ENCODE results near the gene ARHGAP21.
"Not testable (repeated sequence)": the region's sequence is repeated elsewhere in the genome, so short reads cannot be mapped to it uniquely, and the experiment has no call there.

The ARHGAP21 gene

GRCh38 chr10:24650669-24651391, 72.9 kb downstream of the ARHGAP21 start:
- H3K4me3 ChIP-seq (ENCODE audit: low read length): no peak overlapping the region
- no peak for TF ChIP-seq ZNF274 (IDR thresholded peaks at IDR 0.05; ENCODE audit: low read depth, low read length)

GRCh38 chr10:24645784-24646183, 77.9 kb downstream of the ARHGAP21 start:
- no peak overlapping the region for H3K4me3 ChIP-seq (ENCODE audit: low read length)
- no peak for TF ChIP-seq ZNF274 (IDR thresholded peaks at IDR 0.05; ENCODE audit: low read depth, low read length)

GRCh38 chr10:24645022-24645421, 78.7 kb downstream of the ARHGAP21 start:
- TF ChIP-seq ZNF274 (IDR thresholded peaks at IDR 0.05; ENCODE audit: low read depth, low read length): no peak
- H3K4me3 ChIP-seq (ENCODE audit: low read length): no peak overlapping the region

GRCh38 chr10:24643679-24644209, 79.9 kb downstream of the ARHGAP21 start:
- H3K4me3 ChIP-seq (ENCODE audit: low read length): no peak overlapping the region
- TF ChIP-seq ZNF274 (IDR thresholded peaks at IDR 0.05; ENCODE audit: low read depth, low read length): no peak

- no peak overlapping the region for H3K4me3 ChIP-seq (ENCODE audit: low read length)
- TF ChIP-seq ZNF274 (IDR thresholded peaks at IDR 0.05; ENCODE audit: low read depth, low read length): no peak
Measured at GRCh38 chr10:24642921-24643678, 80.6 kb downstream of the ARHGAP21 start.

GRCh38 chr10:24639124-24639523, 84.6 kb downstream of the ARHGAP21 start:
- TF ChIP-seq ZNF274 (IDR thresholded peaks at IDR 0.05; ENCODE audit: low read depth, low read length): no peak
- no peak overlapping the region for H3K4me3 ChIP-seq (ENCODE audit: low read length)

GRCh38 chr10:24625778-24626177, 97.9 kb downstream of the ARHGAP21 start:
- TF ChIP-seq ZNF274 (IDR thresholded peaks at IDR 0.05; ENCODE audit: low read depth, low read length): no peak
- H3K4me3 ChIP-seq (ENCODE audit: low read length): no peak overlapping the region

- no peak overlapping the region for H3K4me3 ChIP-seq (ENCODE audit: low read length)
- TF ChIP-seq ZNF274 (IDR thresholded peaks at IDR 0.05; ENCODE audit: low read depth, low read length): no peak
Measured at GRCh38 chr10:24623383-24623782, 100.3 kb downstream of the ARHGAP21 start.

- no peak for TF ChIP-seq ZNF274 (IDR thresholded peaks at IDR 0.05; ENCODE audit: low read depth, low read length)
Measured at GRCh38 chr10:24622781-24623301, 100.8 kb downstream of the ARHGAP21 start.

GRCh38 chr10:24621035-24621795, 102.5 kb downstream of the ARHGAP21 start:
- H3K4me3 ChIP-seq (ENCODE audit: low read length): not testable (repeated sequence)

More at GRCh38 chr10:24622781-24623301, 100.8 kb downstream of the ARHGAP21 start:
- H3K4me3 ChIP-seq (ENCODE audit: low read length): no peak overlapping the region

GRCh38 chr10:24619994-24620310, 103.7 kb downstream of the ARHGAP21 start:
- H3K4me3 ChIP-seq (ENCODE audit: low read length): not testable (repeated sequence)

GRCh38 chr10:24619291-24619993, 104.2 kb downstream of the ARHGAP21 start:
- not testable (repeated sequence) for H3K4me3 ChIP-seq (ENCODE audit: low read length)

GRCh38 chr10:24618401-24618800, 105.3 kb downstream of the ARHGAP21 start:
- H3K4me3 ChIP-seq (ENCODE audit: low read length): no peak overlapping the region
- TF ChIP-seq ZNF274 (IDR thresholded peaks at IDR 0.05; ENCODE audit: low read depth, low read length): no peak
